HG03442 (cell line): ENCODE results near the gene KLC1.

ENCODE experiments used
- ATAC-seq: cut with Tn5 transposase; IDR thresholded peaks from one replicate; pipeline ENCODE4 v1.9.1; 2021; ENCODE audit warnings: mild to moderate bottlenecking, moderate library complexity; ENCODE audit not compliant: unreplicated experiment

KLC1 gene

GRCh38 chr14:103744621-103745395 is 115.8 kb downstream of the KLC1 start:
- no peak for ATAC-seq

GRCh38 chr14:103745424-103745823 is 116.4 kb downstream of the KLC1 start:
- no peak for ATAC-seq

- no peak for ATAC-seq
These were observed 117.7 kb downstream of the KLC1 start for GRCh38 chr14:103746701-103747100.

GRCh38 chr14:103748534-103748857 is 119.5 kb downstream of the KLC1 start:
- no peak for ATAC-seq

- no peak for ATAC-seq
These were observed 120.4 kb downstream of the KLC1 start for GRCh38 chr14:103749452-103749851.

GRCh38 chr14:103749860-103750259 is 120.8 kb downstream of the KLC1 start:
- ATAC-seq: no peak
